Measurements from ENCODE around the gene ELP5.
"Not testable (repeated sequence)": the region's sequence is repeated elsewhere in the genome, so short reads cannot be mapped to it uniquely, and the experiment has no call there.

The ELP5 gene

GRCh38 chr17:7237761-7238419 lies 14.1 kb upstream of the ELP5 start:
- peak; percentile 66 for DNase-seq

- DNase-seq: no peak
Observed at GRCh38 chr17:7238420-7239090, 13.5 kb upstream of the ELP5 start.

GRCh38 chr17:7239091-7240027 lies 12.7 kb upstream of the ELP5 start, which contains the start of gene PHF23:
PHF23 (minus strand) TSS chr17:7239457; CDS start chr17:7239279, 178 bp downstream.
- peak; percentile 99 for DNase-seq

GRCh38 chr17:7240375-7240774 lies 11.6 kb upstream of the ELP5 start:
- DNase-seq: peak; percentile 86

GRCh38 chr17:7241090-7241733 lies 10.8 kb upstream of the ELP5 start:
- DNase-seq: peak; percentile 31

GRCh38 chr17:7241783-7242716 lies 10.0 kb upstream of the ELP5 start, which contains the start of gene GABARAP:
GABARAP (minus strand) TSS chr17:7242449; CDS start chr17:7242330, 119 bp downstream.
- DNase-seq: peak; percentile 92

GRCh38 chr17:7242717-7243452 lies 9.1 kb upstream of the ELP5 start:
- peak; percentile 94 for DNase-seq

GRCh38 chr17:7243453-7243729 lies 8.6 kb upstream of the ELP5 start:
- DNase-seq: no peak

GRCh38 chr17:7243838-7244237 lies 8.2 kb upstream of the ELP5 start:
- not testable (repeated sequence) for DNase-seq

- no peak for DNase-seq
Observed at GRCh38 chr17:7246779-7247178, 5.2 kb upstream of the ELP5 start.

GRCh38 chr17:7248796-7249195 lies 3.2 kb upstream of the ELP5 start:
- DNase-seq: no peak

- DNase-seq: no peak
Observed at GRCh38 chr17:7249214-7249613, 2.8 kb upstream of the ELP5 start.

- DNase-seq: peak; percentile 28
Observed at GRCh38 chr17:7249830-7250229, 2.2 kb upstream of the ELP5 start.

GRCh38 chr17:7250695-7251627 lies 1.1 kb upstream of the ELP5 start:
- DNase-seq: peak; percentile 41

- DNase-seq: peak; percentile 100
Observed at GRCh38 chr17:7251661-7252175, 297 bp upstream of the ELP5 start, which contains the start of gene CTDNEP1. CTDNEP1 (minus strand) TSS chr17:7251734; CDS start chr17:7251296, 438 bp downstream.

- no peak for DNase-seq
Observed at GRCh38 chr17:7253082-7253481, 1.1 kb downstream of the ELP5 start.

- no peak for DNase-seq
Observed at GRCh38 chr17:7254511-7254910, 2.5 kb downstream of the ELP5 start.

GRCh38 chr17:7256766-7257456 lies 4.9 kb downstream of the ELP5 start:
- DNase-seq: no peak

Data from inflammatory macrophage treated with lipopolysaccharide for 4 hours (primary cell).